OCI-LY7 (cell line): ENCODE data around the gene PRKCA. TPM values are rescaled to one million over a fixed set of nuclear protein-coding genes. Genes with fewer than 3 reads are reported as not detected.

ENCODE experiments used
- BruUV-seq: library from RNA; stranded (reverse); fragments of 400-500 nt; replicated peaks from 2 replicates; lab custom pipeline; 2021; lab: Mats Ljungman, UMichigan
- CTCF ChIA-PET: fragments of 300-600 bp; sonication (Branson Sonifier 250); formaldehyde crosslinking; loops from one replicate; lab custom pipeline; 2022; ENCODE audit warnings: antibody characterized with exemption; ENCODE audit not compliant: unreplicated experiment; lab: Charles Lee
- POLR2A ChIA-PET: fragments of 300-600 bp; sonication (Branson Sonifier 250); formaldehyde crosslinking; loops from one replicate; lab custom pipeline; 2022; ENCODE audit warnings: antibody characterized with exemption; lab: Charles Lee
- DNase-seq: peaks from one replicate; pipeline ENCODE4 v3.0.0-alpha.2; 2015; ENCODE audit warnings: low spot score
- H2AFZ ChIP-seq: fragments of 200-600 bp; sonication (generic), shearing (Covaris generic); 2 replicates; pipeline ENCODE4 v1.6.1; 2014; ENCODE audit warnings: mild to moderate bottlenecking, antibody characterized with exemption, low read length, moderate library complexity
- H3K27ac ChIP-seq: fragments of 200-600 bp; sonication (generic); 2 replicates; pipeline ENCODE4 v1.5.1; 2014; ENCODE audit warnings: mixed run types, low read depth, mild to moderate bottlenecking, moderate library complexity, low read length, inconsistent platforms; ENCODE audit not compliant: poor library complexity, severe bottlenecking
- H3K36me3 ChIP-seq: fragments of 200-600 bp; sonication (generic); 2 replicates; pipeline ENCODE4 v1.6.1; 2014; ENCODE audit warnings: mild to moderate bottlenecking, antibody characterized with exemption, low read length, moderate library complexity, mixed read lengths; ENCODE audit not compliant: insufficient read depth
- H3K4me1 ChIP-seq: fragments of 200-600 bp; sonication (generic); 2 replicates; pipeline ENCODE4 v1.5.1; 2014; ENCODE audit warnings: mild to moderate bottlenecking, low read length; ENCODE audit not compliant: insufficient read depth, poor library complexity, severe bottlenecking
- H3K4me2 ChIP-seq: fragments of 200-600 bp; sonication (generic); 2 replicates; pipeline ENCODE4 v1.6.1; 2014; ENCODE audit warnings: mild to moderate bottlenecking, low read length
- H3K4me3 ChIP-seq: fragments of 200-600 bp; sonication (generic); 2 replicates; pipeline ENCODE4 v1.5.1; 2014; ENCODE audit warnings: mild to moderate bottlenecking, low read depth, low read length; ENCODE audit not compliant: poor library complexity, severe bottlenecking
- H3K79me2 ChIP-seq: fragments of 200-600 bp; sonication (generic); 2 replicates; pipeline ENCODE4 v1.6.1; 2016; ENCODE audit warnings: low read depth, mild to moderate bottlenecking, low read length, moderate library complexity, mixed read lengths; ENCODE audit not compliant: insufficient read depth
- H3K9me2 ChIP-seq: fragments of 200-600 bp; sonication (generic); 2 replicates; pipeline ENCODE4 v1.6.1; 2016; ENCODE audit warnings: mild to moderate bottlenecking, low read length, mixed read lengths; ENCODE audit not compliant: insufficient read depth
- H3K9me3 ChIP-seq: fragments of 200-600 bp; sonication (generic); 2 replicates; pipeline ENCODE4 v1.6.1; 2014; ENCODE audit warnings: mild to moderate bottlenecking, mixed run types, low read length, mixed read lengths
- H4K20me1 ChIP-seq: fragments of 200-600 bp; sonication (generic); 2 replicates; pipeline ENCODE4 v1.6.1; 2014; ENCODE audit warnings: mild to moderate bottlenecking, antibody characterized with exemption, low read length, moderate library complexity, mixed read lengths; ENCODE audit not compliant: insufficient read depth
- EZH2phosphoT487 ChIP-seq: fragments of 200-600 bp; sonication (generic); IDR thresholded peaks from 2 replicates; pipeline ENCODE4 v1.6.1; 2018; ENCODE audit warnings: low read depth, borderline replicate concordance, mild to moderate bottlenecking, mixed run types, antibody characterized with exemption, low read length, moderate library complexity, mixed read lengths
- intact Hi-C: fragments of 100-400 bp; cut with micrococcal nuclease; formaldehyde crosslinking; loops from one replicate; pipeline ENCODE4 v1.10.0; 2022; ENCODE audit not compliant: unreplicated experiment
- total RNA-seq, 2 experiments: library from RNA; depleted of rRNA in 1 of 2; stranded (reverse); fragments of >200 nt in 1 of 2; shearing (Covaris generic) in 1 of 2; gene quantifications; 2 replicates each; pipeline ENCODE4 v1.2.3, GENCODE V29; 2014 to 2022
- TF ChIP-seq, protein P1 (sequence below): fragments of 200-600 bp; sonication (generic); conservative IDR thresholded peaks from 2 replicates; pipeline ENCODE4 v1.5.1; 2014; ENCODE audit warnings: mild to moderate bottlenecking, antibody characterized with exemption, low read length, moderate library complexity, mixed read lengths

The PRKCA gene
- total RNA-seq, 2 experiments from 2014 or later, result 6.6 to 32.1 TPM

DNA sequence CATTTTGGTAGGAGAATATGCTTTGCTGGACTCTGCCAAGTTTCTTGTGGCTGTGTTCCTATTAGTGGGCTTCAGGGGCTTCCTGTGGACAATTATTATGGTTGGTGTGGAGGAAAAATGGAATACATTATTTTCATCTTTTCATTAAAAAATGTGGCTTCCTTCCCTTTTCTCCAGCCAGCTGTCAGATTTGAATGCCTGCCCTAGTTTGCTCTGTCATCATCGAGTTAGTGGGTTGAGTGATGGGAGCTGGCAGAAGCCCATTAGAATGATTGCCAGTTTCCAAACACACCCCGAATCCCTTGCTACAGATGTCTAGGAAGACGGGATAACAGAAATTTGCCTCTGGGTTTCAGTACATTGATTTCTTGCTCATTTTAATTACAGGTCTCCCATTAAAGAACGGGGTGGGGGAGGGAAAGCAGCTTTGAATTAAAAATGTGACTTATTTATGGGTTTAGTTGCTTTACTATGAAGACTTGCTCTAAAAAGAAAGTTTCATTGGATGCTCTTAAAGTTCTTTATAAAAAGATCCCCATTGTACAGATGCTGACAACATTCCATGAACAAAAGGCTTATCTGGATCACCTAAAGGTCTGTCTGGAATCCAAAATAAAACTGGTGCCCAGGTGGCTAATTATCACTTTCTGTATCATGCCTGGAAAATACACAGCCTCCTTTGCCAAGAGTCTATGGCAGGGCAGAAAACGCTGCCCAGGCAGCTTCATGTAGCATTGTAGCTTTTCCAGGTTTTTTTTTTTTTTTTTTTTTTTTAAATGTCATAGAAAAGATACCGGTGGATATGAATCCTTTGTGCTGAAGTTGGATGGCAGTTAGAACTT is 103.6 kb downstream of the PRKCA start:
- no peak overlapping the region for H3K4me2 ChIP-seq
- TF ChIP-seq EZH2phosphoT487, result no peak
- TF ChIP-seq, protein P1, sequence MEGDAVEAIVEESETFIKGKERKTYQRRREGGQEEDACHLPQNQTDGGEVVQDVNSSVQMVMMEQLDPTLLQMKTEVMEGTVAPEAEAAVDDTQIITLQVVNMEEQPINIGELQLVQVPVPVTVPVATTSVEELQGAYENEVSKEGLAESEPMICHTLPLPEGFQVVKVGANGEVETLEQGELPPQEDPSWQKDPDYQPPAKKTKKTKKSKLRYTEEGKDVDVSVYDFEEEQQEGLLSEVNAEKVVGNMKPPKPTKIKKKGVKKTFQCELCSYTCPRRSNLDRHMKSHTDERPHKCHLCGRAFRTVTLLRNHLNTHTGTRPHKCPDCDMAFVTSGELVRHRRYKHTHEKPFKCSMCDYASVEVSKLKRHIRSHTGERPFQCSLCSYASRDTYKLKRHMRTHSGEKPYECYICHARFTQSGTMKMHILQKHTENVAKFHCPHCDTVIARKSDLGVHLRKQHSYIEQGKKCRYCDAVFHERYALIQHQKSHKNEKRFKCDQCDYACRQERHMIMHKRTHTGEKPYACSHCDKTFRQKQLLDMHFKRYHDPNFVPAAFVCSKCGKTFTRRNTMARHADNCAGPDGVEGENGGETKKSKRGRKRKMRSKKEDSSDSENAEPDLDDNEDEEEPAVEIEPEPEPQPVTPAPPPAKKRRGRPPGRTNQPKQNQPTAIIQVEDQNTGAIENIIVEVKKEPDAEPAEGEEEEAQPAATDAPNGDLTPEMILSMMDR, result no peak
- no peaks in the 10 kb centered on the region for H4K20me1 ChIP-seq
- H3K27ac ChIP-seq, result no peak overlapping the region
- H3K4me3 ChIP-seq, result no peak overlapping the region
- no peaks in the 10 kb centered on the region for H3K36me3 ChIP-seq
- DNase-seq, result no peak
- ChIA-PET POLR2A (interaction anchor here (0.8 kb wide), 1 partner anchor 22 kb away, joined by 6 read pairs; no protein-coding TSS in a partner anchor), CTCF (no interaction called here)
- H2AFZ ChIP-seq, result no peak overlapping the region
- no peaks in the 10 kb centered on the region for H3K9me2 ChIP-seq
- H3K4me1 ChIP-seq, result no peaks in the 10 kb centered on the region
- no peaks in the 10 kb centered on the region for H3K79me2 ChIP-seq
- BruUV-seq, result no TSS peak
- intact Hi-C loops, result no loop called here
- H3K9me3 ChIP-seq, result no peaks in the 10 kb centered on the region

DNA sequence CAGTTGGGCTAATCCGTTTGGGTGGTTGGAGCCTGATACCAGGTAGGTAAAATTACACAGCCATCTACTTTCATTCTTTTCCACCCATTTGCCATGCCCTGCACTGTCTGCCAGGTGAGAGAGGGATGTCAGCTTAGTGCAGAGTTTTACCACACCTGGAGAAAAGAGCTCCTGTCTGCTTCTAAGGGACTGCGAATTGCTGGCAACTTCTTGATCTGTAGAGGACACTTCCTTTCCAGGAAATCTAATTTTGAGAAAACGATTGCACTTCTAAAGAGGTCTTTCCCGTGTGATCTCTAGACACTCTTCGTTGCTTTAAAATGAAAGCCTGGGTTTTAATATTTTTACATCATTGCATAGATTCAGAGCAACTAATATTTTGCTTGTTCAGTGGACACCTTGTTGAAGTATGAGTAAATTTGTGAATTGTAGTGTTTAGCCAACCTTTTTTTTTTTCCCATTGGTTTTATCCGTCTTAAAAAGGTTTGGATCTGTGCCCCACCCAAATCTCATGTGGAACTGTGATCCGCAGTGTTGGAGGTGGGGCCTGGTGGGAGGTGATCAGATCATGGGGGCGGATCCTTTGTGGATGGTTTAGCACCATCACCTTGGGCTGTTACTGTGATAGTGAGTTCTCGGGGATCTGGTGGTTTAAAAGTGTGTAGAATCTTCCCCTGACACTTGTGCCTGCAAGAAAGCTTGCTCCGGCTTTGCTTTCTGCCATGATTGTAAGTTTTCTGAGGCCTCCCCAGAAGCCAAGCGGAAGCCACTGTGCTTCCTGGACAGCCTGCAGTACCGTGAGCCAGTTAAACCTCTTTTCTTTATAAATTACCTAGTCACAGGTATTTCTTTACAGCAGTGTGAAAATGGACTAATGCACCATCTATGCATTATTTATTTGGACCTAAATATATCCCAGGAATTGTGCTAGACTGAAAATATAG is 104.6 kb downstream of the PRKCA start:
- Histone ChIP-seq H4K20me1 (no peaks in the 10 kb centered on the region), H3K9me2 (no peaks in the 10 kb centered on the region), H3K4me3 (no peak overlapping the region), H3K9me3 (no peaks in the 10 kb centered on the region), H3K36me3 (no peaks in the 10 kb centered on the region), H3K4me2 (no peak overlapping the region), H2AFZ (no peak overlapping the region), H3K4me1 (no peaks in the 10 kb centered on the region), H3K27ac (no peak overlapping the region), H3K79me2 (no peaks in the 10 kb centered on the region)
- TF ChIP-seq, protein P1, result no peak
- TF ChIP-seq EZH2phosphoT487, result no peak
- intact Hi-C loops, result no loop called here
- CTCF ChIA-PET, result no interaction called here
- POLR2A ChIA-PET, result interaction anchor here (0.5 to 0.8 kb wide), 2 partner anchors 21 to 156 kb away, joined by 5 to 6 read pairs; no protein-coding TSS in a partner anchor
- no peak for DNase-seq
- no TSS peak for BruUV-seq
